GM12891 (cell line): ENCODE data around the gene ICA1. TPM values are rescaled to one million over a fixed set of nuclear protein-coding genes. Genes with fewer than 3 reads are reported as not detected.
"Not testable (repeated sequence)": the region's sequence is repeated elsewhere in the genome, so short reads cannot be mapped to it uniquely, and the experiment has no call there.

ENCODE experiments used
- DNase-seq: peaks from one replicate; pipeline ENCODE4 v3.0.0; 2011; ENCODE audit warnings: low spot score; ENCODE audit not compliant: insufficient read length
- FAIRE-seq: peaks from 2 replicates; lab custom pipeline; 2011; peaks lifted over from hg19 to GRCh38; lab: Jason Lieb, UNC
- PAX5 ChIP-seq: IDR thresholded peaks from 2 replicates; pipeline ENCODE4 v1.6.1; 2011; ENCODE audit warnings: low read length, moderate library complexity, mild to moderate bottlenecking; ENCODE audit not compliant: insufficient read depth, severe bottlenecking
- POLR2A ChIP-seq: IDR thresholded peaks from 2 replicates; pipeline ENCODE4 v1.6.1; 2011; ENCODE audit warnings: low read depth, low read length, control low read depth
- POLR2AphosphoS5 ChIP-seq: IDR thresholded peaks from 2 replicates; pipeline ENCODE4 v1.6.1; 2011; ENCODE audit warnings: low read depth, low read length, control low read depth
- POU2F2 ChIP-seq: IDR thresholded peaks from 2 replicates; pipeline ENCODE4 v1.6.1; 2011; ENCODE audit warnings: low read depth, mild to moderate bottlenecking, control low read depth, low read length, moderate library complexity
- SPI1 ChIP-seq: IDR thresholded peaks from 2 replicates; pipeline ENCODE4 v1.6.1; 2011; ENCODE audit warnings: low read depth, low read length, control low read depth
- TAF1 ChIP-seq: IDR thresholded peaks from 2 replicates; pipeline ENCODE4 v1.6.1; 2011; ENCODE audit warnings: low read depth, low read length, control low read depth
- polyA plus RNA-seq: library from polyadenylated mRNA; unstranded; fragments of >200 nt; gene quantifications from one replicate; pipeline ENCODE4 v1.2.1, GENCODE V29; 2012; ENCODE audit warnings: low read depth, missing spikeins, inconsistent platforms; ENCODE audit not compliant: missing spikeins

The ICA1 gene
- polyA plus RNA-seq: 3.7 TPM

DNA sequence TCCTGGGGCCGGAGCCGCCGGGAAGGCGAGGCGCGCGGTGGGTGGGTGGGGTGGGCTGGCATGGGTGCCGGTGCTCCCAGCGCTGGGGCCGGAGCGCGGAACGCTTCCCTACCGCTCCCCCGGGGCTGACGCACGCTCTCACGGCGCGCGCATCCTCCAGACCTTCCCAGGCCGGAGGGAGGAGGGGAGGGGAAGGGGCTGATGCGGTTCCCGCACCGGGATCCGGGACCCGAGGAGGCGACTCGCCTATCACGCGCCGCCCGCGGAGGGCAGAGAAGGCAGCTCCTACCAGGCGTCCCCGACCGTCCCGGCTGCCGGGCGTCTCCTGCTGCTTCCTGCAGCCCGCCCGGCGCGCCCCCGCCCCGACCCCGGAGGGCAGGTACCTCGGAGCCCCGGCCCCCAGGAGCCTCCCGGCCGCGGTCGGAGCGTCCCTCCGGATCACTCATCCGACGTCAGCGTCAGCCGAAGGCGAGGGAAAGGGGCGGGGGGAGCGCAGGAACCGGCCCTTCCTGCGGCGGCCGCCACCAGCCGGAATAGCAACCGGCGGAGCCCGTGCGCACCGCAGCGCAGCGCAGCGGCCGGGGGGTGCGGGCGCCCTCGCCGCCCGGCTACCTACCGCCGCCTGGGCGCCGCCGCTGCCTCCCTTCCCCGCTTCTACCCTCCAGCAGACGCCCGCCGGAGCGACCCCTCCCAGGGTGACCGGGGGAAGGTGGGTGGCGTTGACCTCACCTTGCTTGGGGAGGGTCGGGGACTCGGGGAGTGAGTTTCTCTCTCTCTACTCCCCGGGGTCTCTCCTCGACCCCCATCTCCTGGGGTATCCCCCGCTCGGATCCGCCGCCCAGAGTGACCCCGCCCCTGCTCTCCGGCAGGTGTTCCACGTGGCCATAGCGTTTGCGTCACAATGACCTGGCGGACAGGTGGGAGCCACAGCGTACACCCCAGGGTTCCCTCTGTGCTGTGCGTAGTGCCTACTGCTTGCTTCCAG is at the start of gene ICA1:
TSS of gene ICA1 (minus strand) at position 457 of the 985 bp plus-strand sequence. CDS start 26,241 bp downstream, outside the sequence.
- no peak for TF ChIP-seq POU2F2
- no peak for TF ChIP-seq SPI1
- TF ChIP-seq POLR2AphosphoS5: no peak
- TF ChIP-seq PAX5: no peak
- no peak for TF ChIP-seq TAF1
- FAIRE-seq: no peak
- peak; percentile 42 for DNase-seq

DNA sequence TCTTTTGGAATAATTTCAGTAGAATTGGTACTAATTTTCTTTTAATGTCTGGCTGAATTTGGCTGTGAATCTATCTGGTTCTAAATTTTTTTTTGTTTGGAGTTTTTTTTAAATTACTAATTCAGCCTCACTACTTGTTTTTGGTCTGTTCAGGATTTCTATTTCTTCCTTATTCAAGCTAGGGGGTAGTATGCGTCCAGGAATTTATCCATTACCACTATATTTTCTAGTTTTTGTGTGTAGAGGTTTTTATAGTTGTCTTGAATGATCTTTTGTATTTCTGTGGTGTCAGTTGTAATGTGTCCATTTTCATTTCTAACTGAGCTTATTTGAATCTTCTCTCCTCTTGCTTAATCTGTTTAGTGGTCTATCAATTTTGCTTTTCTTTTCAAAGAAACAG is 48.9 kb upstream of the ICA1 start:
- no peak for DNase-seq
- no peak for TF ChIP-seq POU2F2
- TF ChIP-seq POLR2A: no peak
- TF ChIP-seq SPI1: no peak
- TF ChIP-seq POLR2AphosphoS5: no peak
- TF ChIP-seq TAF1: no peak
- TF ChIP-seq PAX5: no peak
- FAIRE-seq: no peak

DNA sequence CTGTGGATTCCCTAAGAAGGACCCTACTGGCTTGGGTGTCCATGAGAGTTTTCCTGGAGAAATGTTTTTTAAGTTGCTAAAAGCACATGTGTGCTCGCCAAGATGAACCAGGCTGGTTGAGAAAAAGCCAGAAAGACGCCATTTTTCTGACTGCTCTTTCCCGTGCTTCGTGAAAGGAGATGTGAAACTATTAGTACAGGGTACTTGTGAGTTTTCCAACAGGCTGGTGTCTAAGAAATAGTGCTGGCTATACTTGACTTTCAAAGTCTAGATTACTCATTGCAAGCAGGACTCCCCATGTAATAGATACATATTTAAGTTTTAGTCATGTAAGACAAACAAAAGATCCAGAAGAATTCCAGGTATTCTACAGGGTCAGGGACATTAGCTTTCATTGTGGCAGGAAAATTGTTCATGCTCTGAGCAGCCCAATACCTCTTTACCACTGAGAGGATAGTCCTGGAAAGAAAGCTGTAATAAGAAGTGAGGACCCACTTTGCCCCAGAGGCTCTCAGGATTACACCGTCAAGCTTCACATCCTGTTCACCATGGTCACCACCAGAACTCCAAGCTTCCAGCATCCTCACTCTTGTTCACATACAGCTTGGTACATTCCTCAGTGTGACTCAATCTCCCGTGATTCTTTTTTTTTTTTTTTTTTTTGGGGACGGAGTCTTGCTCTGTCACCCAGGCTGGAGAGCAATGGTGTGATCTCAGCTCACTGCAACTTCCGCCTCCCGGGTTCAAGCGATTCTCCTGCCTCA is 43.8 kb upstream of the ICA1 start:
- FAIRE-seq: no peak
- TF ChIP-seq POLR2A (no peak), SPI1 (peak; percentile 38; the same call in 1 of the 2 replicates), POU2F2 (no peak)

DNA sequence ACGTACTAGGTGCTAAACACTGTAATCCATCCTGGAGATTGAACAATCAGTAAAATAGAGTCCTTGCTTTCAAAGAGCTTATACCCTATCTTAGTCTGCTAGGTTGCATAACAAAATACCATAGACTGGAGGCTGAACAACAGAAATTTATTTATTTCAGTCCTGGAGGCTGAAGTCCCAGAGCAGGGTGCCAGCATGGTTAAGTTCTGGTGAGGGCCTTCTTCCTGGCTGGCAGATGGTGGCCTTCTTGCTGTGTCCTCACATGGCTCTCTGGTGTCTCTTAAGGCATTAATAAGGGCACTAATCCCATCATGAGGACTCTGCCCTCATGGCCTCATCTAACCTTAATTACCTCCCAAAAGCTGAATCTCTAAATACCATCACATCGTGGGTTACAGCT is 43.1 kb upstream of the ICA1 start:
- DNase-seq (no peak), FAIRE-seq (no peak)
- TF ChIP-seq SPI1 (no peak), POLR2A (no peak), PAX5 (no peak), TAF1 (no peak), POLR2AphosphoS5 (no peak), POU2F2 (no peak)

More for the DNA sequence above, 43.8 kb upstream of the ICA1 start:
- no peak for DNase-seq

DNA sequence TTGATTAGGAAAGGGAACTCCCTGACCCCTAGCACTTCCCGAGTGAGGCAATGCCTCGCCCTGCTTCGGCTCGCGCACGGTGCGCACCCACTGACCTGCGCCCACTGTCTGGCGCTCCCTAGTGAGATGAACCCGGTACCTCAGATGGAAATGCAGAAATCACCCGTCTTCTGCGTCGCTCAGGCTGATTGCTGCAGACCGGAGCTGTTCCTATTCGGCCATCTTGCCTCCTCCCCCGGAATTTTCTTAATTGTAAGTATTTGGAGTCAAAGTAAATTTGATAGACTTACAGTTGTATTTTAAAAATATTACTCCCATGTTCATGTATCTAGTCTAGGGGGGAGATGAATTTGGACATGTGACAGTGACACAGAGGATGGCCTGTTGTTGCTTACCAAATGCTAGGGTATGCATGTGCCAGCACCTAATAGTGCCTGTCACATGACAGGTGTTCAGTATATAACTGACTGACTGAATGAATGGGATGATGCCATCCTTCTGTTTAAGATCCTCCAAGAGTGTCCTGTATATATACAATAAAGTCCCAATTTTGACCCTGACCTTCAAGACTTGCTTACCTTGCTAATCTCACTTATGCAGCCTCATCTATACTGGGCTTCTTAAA is 42.0 kb upstream of the ICA1 start:
- FAIRE-seq: no peak
- no peak for TF ChIP-seq POU2F2
- no peak for TF ChIP-seq SPI1
- TF ChIP-seq PAX5: no peak
- TF ChIP-seq TAF1: no peak
- TF ChIP-seq POLR2A: no peak
- no peak for TF ChIP-seq POLR2AphosphoS5

DNA sequence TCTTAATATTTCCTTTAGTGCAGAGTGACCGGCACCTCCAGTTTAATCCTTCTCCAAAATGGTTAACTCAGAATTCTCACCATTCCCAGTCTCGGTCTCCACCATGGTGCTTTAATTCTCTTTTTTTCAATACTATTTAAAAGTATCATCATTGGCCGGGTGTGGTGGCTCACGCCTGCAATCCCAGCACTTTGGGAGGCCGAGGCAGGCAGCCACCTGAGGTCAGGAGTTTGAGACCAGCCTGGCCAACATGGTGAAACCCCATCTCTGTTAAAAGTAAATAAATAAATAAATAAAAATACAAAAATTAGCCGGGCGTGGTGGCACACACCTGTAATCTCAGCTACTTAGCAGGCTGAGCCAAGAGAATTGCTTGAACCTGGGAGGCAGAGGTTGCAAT is 35.1 kb upstream of the ICA1 start:
- DNase-seq, FAIRE-seq: not testable (repeated sequence)

More for the DNA sequence above, 42.0 kb upstream of the ICA1 start:
- no peak for DNase-seq

DNA sequence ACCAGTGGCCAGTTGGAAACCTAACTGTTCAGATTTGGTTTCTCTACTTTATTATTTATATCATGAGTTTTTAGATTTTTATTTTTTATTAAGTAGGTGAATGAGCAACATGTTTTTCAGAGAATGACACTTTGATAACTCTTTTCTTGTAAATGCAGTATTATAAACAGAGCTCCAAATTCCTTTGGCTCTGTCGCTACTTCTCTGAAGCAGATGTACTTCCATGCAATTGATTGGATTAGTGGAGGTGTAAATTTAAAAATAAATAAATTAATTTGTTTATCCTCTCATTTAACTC is 34.3 kb upstream of the ICA1 start:
- TF ChIP-seq POU2F2: no peak
- DNase-seq (no peak), FAIRE-seq (no peak)

DNA sequence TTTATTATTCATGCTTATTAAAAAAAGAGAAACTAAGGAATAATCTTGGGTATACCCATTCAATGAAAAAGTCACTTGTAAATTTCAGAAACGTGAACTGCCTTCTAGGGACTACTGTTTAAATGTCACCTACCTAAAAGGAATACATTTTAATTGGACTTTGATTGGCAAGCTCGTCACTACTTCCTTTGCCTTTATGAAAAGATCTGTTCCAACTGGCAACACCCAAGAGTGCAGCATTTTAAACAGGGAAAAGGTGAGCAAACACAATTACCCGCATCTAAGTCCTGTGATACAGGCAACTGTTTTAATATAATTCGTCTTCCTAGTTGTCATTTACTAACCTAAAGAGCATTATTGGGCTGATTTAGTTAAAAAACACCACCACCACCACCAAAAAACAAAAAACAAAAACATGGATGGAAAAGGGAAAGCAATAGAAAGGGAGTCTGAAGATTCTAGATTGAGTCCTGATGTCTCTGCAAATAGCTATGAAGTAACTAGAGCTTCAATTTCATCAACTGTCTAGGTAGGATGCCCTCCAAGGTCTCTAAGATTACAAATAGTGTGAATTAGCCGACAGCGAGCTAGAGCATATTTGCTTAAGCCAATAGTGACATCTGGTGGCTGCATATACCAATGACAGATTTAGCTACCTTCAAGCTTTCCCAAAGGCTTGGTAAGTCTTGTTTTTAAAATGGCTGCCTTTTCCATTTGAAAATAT is 33.8 kb upstream of the ICA1 start:
- FAIRE-seq (peak; percentile 79), DNase-seq (peak; percentile 37)
- no peak for TF ChIP-seq TAF1
- TF ChIP-seq POLR2A: no peak
- no peak for TF ChIP-seq SPI1
- TF ChIP-seq PAX5: no peak
- TF ChIP-seq POU2F2: no peak
- TF ChIP-seq POLR2AphosphoS5: no peak

DNA sequence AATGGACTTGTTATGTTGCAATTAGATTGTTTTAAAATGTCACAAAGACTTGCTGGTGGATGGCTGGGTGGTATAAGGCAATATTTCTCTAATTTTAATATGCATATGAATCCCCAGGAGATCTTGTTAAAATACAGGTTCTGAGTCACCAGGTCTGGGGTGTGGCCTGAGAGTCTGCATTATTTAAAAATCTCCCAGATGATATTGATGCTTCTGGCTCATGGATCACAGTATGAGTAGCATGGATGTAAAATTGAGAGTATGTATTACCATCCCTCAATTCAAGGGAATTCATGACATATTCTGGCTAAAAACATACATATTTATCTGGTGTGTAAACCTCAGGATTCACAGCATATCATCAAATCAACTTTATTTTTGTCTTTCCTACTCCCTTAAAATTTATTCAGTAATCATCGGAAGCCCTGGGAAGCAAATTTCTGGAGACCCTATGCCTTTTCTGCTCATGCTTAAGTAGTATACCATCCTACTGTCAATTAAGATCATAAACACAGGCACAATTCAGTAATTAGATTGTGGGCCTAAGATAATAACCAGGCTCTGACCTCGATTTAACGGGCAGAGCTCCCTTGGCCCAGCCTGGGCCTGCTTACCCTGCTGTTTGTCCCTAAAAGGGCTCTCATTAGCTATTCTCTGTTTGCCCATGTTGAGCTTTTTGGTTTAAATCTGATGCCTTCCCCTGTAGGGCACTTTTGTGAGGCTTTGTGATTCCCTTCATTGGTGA is 29.6 kb upstream of the ICA1 start:
- FAIRE-seq (no peak), DNase-seq (no peak)
- no peak for TF ChIP-seq PAX5
- no peak for TF ChIP-seq SPI1
- TF ChIP-seq POLR2A: no peak
- no peak for TF ChIP-seq TAF1
- TF ChIP-seq POU2F2: no peak
- TF ChIP-seq POLR2AphosphoS5: no peak
